ENCODE results near the gene APOL4.
"Not testable (repeated sequence)": the region's sequence is repeated elsewhere in the genome, so short reads cannot be mapped to it uniquely, and the experiment has no call there.

The APOL4 gene

GRCh38 chr22:36192542-36192941, 9.1 kb downstream of the APOL4 start:
- Histone ChIP-seq H3F3A (ENCODE audit: insufficient read depth, low read length) (no peaks in the 10 kb centered on the region), H3K27me3 (ENCODE audit: insufficient read depth, low read length) (no peaks in the 10 kb centered on the region), H3K9me2 (ENCODE audit: low read depth, low read length) (no peaks in the 10 kb centered on the region), H3K27ac (ENCODE audit: low read depth, low read length, poor library complexity, severe bottlenecking) (no peak overlapping the region), H3K4me1 (ENCODE audit: insufficient read depth, low read length, severe bottlenecking) (peaks cover 13% of the 10 kb centered on the region), H3K9ac (ENCODE audit: low read length) (no peak overlapping the region), H3K4me3 (ENCODE audit: low read depth, low read length, poor library complexity, severe bottlenecking) (no peak overlapping the region), H3K9me3 (ENCODE audit: low read length) (no peaks in the 10 kb centered on the region), H3K4me2 (ENCODE audit: low read length) (no peak overlapping the region), H3K79me2 (ENCODE audit: insufficient read depth, low read length) (no peaks in the 10 kb centered on the region), H3K36me3 (ENCODE audit: insufficient read depth, low read length) (no peaks in the 10 kb centered on the region), H4K20me1 (ENCODE audit: insufficient read depth, low read length) (no peaks in the 10 kb centered on the region), H2AFZ (ENCODE audit: low read length) (no peak overlapping the region)
- TF ChIP-seq CTCF (IDR thresholded peaks at IDR 0.05; ENCODE audit: low read length) (no peak), EZH2 (IDR thresholded peaks at IDR 0.05; ENCODE audit: borderline replicate concordance, low read length) (no peak)

- TF ChIP-seq EZH2 (IDR thresholded peaks at IDR 0.05; ENCODE audit: borderline replicate concordance, low read length): no peak
- TF ChIP-seq CTCF (IDR thresholded peaks at IDR 0.05; ENCODE audit: low read length): no peak
- Histone ChIP-seq H3K4me2 (ENCODE audit: low read length) (no peak overlapping the region), H3K9me2 (ENCODE audit: low read depth, low read length) (no peaks in the 10 kb centered on the region), H3K4me3 (ENCODE audit: low read depth, low read length, poor library complexity, severe bottlenecking) (no peak overlapping the region), H2AFZ (ENCODE audit: low read length) (no peak overlapping the region), H3K9me3 (ENCODE audit: low read length) (no peaks in the 10 kb centered on the region), H3F3A (ENCODE audit: insufficient read depth, low read length) (no peaks in the 10 kb centered on the region), H3K79me2 (ENCODE audit: insufficient read depth, low read length) (no peaks in the 10 kb centered on the region), H3K36me3 (ENCODE audit: insufficient read depth, low read length) (no peaks in the 10 kb centered on the region), H3K9ac (ENCODE audit: low read length) (no peak overlapping the region), H3K27ac (ENCODE audit: low read depth, low read length, poor library complexity, severe bottlenecking) (no peak overlapping the region), H4K20me1 (ENCODE audit: insufficient read depth, low read length) (no peaks in the 10 kb centered on the region), H3K27me3 (ENCODE audit: insufficient read depth, low read length) (no peaks in the 10 kb centered on the region), H3K4me1 (ENCODE audit: insufficient read depth, low read length, severe bottlenecking) (no peaks in the 10 kb centered on the region)
Observed at GRCh38 chr22:36191106-36191836, 10.3 kb downstream of the APOL4 start.

GRCh38 chr22:36187862-36188261, 13.7 kb downstream of the APOL4 start:
- not testable (repeated sequence) for H3K9ac ChIP-seq (ENCODE audit: low read length); H3K27ac ChIP-seq (ENCODE audit: low read depth, low read length, poor library complexity, severe bottlenecking); H3K27me3 ChIP-seq (ENCODE audit: insufficient read depth, low read length); H3K9me3 ChIP-seq (ENCODE audit: low read length); H3K79me2 ChIP-seq (ENCODE audit: insufficient read depth, low read length); H3K4me1 ChIP-seq (ENCODE audit: insufficient read depth, low read length, severe bottlenecking); H4K20me1 ChIP-seq (ENCODE audit: insufficient read depth, low read length); H3K4me2 ChIP-seq (ENCODE audit: low read length); H3K4me3 ChIP-seq (ENCODE audit: low read depth, low read length, poor library complexity, severe bottlenecking); H3K9me2 ChIP-seq (ENCODE audit: low read depth, low read length); H2AFZ ChIP-seq (ENCODE audit: low read length); H3K36me3 ChIP-seq (ENCODE audit: insufficient read depth, low read length); H3F3A ChIP-seq (ENCODE audit: insufficient read depth, low read length)

All from OCI-LY1 (cell line).